Globus pallidus (tissue), 1 donor: ENCODE data around the gene NEK5.
A peak's percentile ranks its signal among the peaks of the same experiment; 100 is the strongest.
"Not testable (repeated sequence)": the region's sequence is repeated elsewhere in the genome, so short reads cannot be mapped to it uniquely, and the experiment has no call there.

ENCODE experiments used
- DNase-seq: peaks from one replicate; pipeline ENCODE4 v3.0.0-alpha.2; 2015; ENCODE audit warnings: low spot score

NEK5 gene, protein sequence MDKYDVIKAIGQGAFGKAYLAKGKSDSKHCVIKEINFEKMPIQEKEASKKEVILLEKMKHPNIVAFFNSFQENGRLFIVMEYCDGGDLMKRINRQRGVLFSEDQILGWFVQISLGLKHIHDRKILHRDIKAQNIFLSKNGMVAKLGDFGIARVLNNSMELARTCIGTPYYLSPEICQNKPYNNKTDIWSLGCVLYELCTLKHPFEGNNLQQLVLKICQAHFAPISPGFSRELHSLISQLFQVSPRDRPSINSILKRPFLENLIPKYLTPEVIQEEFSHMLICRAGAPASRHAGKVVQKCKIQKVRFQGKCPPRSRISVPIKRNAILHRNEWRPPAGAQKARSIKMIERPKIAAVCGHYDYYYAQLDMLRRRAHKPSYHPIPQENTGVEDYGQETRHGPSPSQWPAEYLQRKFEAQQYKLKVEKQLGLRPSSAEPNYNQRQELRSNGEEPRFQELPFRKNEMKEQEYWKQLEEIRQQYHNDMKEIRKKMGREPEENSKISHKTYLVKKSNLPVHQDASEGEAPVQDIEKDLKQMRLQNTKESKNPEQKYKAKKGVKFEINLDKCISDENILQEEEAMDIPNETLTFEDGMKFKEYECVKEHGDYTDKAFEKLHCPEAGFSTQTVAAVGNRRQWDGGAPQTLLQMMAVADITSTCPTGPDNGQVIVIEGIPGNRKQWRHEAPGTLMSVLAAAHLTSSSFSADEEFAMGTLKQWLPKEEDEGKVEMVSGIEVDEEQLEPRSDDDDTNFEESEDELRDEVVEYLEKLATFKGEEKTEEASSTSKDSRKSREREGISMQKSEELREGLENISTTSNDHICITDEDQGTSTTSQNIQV

GRCh38 chr13:52128714-52129700 is at the start of gene NEK5:
NEK5 (minus strand) TSS chr13:52129073; CDS start chr13:52127482, 1,591 bp downstream.
- peak; percentile 44 for DNase-seq

- no peak for DNase-seq
Observed at GRCh38 chr13:52177276-52177675, 48.4 kb upstream of the NEK5 start.

GRCh38 chr13:52173970-52174369 is 45.1 kb upstream of the NEK5 start:
- DNase-seq = not testable (repeated sequence)

- no peak for DNase-seq
Observed at GRCh38 chr13:52173373-52173772, 44.5 kb upstream of the NEK5 start.

GRCh38 chr13:52171686-52172085 is 42.8 kb upstream of the NEK5 start:
- DNase-seq = not testable (repeated sequence)

GRCh38 chr13:52170828-52171391 is 42.0 kb upstream of the NEK5 start:
- DNase-seq = peak; percentile 71

GRCh38 chr13:52169839-52170238 is 41.0 kb upstream of the NEK5 start:
- DNase-seq = no peak

GRCh38 chr13:52165411-52165810 is 36.5 kb upstream of the NEK5 start:
- DNase-seq = no peak

- DNase-seq = peak; percentile 77
Observed at GRCh38 chr13:52164989-52165388, 36.1 kb upstream of the NEK5 start.

- DNase-seq = not testable (repeated sequence)
Observed at GRCh38 chr13:52163878-52164277, 35.0 kb upstream of the NEK5 start.

DNA sequence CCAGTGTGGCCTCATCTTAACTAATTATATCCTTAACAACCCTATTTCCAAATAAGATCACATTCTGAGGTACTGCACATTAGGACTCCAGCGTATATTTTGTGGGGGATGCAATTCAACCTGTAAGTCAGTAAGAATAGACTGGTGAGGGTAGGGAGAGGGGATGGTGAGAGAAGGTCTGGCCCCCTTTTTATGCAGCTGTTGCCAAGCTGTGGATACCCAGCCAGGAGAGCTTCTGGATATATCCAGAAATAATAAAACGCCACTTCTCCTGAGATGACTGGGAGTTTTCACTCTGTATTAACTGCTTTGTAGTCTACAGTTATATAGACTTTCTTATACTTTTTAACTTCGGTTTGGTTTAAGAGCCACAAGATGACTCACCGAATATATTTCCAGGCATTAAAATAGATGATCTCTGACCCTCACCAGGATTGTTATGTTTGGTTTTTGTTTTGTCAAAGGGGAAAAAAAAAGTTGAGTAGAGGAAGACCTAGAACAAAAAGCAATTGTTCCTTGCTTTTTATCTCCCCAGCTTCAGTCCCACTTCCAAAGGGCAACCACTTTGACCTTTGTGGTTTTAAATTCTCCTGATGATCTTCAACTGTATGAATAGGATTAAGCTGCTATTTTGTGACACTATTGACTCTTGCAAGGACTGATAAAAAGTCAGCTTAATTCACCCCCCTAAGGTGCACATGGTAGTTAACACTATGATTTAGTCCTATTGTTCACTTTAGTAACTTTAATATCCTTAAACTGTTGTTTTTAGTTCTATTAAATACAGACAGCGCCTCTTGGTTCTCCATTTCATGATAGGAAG is 33.6 kb upstream of the NEK5 start:
- no peak for DNase-seq

GRCh38 chr13:52161181-52161646 is 32.3 kb upstream of the NEK5 start:
- DNase-seq = no peak

DNA sequence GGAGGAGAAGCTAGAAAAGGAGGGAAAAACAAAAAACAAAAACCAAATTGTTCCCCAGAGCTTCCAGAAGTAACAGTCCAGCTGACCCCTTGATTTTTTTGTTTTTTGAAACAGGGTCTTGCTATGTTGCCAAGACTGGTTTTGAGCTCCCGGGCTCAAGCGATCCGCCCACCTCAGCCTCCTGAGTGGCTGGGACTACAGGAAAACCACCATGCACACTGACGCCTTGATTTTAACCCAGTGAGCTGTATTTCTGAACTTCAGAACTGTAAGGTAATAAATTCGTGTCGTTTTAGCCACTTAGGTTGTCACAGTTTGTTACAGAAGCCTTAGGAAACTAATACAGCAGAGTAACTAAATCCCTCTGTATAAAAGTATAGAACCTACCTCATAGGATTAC is 31.6 kb upstream of the NEK5 start:
- no peak for DNase-seq

DNA sequence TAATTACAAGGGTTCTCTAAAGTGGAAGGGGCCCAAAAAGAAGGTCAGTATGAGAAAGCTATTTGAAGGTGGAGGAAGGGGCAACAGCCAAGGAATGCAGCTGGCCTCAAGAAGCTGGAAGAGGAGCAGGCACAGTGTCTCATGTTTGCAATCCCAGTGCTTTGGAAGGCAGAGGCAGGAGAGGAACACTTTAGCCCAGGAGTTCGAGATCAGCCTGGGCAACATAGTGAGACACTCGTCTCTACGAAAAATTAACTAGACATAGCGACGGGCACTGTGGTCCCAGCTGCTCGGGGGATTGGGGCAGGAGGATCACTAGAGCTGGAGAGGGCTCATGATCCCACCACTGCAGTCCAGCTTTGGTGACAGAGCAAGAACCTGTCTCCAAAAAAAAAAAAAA is 31.2 kb upstream of the NEK5 start:
- DNase-seq = no peak

DNA sequence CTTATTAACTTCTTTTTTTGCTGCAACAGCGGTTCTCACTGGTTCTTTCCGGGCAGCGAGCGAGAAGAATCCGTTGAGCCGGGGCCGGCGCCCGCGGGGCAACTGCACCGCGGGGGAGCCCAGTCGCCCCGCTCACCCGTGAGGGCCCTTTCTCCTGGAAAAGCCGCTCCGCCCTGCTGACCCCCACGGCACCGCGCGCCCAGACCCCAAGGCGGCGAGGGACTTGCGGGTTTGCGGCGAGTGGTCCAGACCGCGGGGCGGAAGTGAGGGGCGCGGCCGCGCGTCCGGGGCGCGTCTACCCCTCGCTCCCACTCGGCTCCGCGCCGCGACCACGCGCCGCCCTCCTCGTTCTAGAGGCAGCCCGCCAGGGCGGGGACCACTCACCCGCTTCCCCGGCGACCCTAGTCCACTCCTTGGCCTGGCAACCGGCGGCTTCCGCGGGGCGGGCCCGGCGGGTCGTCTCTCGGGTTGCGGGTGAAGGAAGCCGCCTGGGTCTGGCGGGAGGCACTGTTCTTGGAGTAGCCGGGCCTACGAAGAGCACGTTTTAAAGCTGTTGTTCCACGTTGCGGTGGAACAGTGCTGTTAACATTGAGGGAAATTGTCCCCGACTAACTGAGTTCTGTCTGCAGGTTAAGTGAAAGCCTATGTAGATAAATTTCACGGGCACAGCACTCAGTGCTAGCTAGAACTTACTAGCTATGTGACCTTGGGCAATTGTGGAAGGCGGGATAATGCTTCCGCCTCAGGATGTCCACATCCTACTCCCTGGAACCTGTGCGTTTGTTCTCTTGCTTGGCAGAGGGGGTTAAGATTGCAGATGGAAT is 30.5 kb upstream of the NEK5 start, which contains the start of gene NEK3:
TSS of gene NEK3 (minus strand) at position 439 of the 824 bp plus-strand sequence. CDS start 3,406 bp downstream, outside the sequence.
- peak; percentile 73 for DNase-seq

GRCh38 chr13:52158629-52159158 is 29.8 kb upstream of the NEK5 start:
- DNase-seq = peak; percentile 47

GRCh38 chr13:52156724-52157261 is 27.9 kb upstream of the NEK5 start:
- DNase-seq = no peak

GRCh38 chr13:52155177-52155576 is 26.3 kb upstream of the NEK5 start:
- no peak for DNase-seq

DNA sequence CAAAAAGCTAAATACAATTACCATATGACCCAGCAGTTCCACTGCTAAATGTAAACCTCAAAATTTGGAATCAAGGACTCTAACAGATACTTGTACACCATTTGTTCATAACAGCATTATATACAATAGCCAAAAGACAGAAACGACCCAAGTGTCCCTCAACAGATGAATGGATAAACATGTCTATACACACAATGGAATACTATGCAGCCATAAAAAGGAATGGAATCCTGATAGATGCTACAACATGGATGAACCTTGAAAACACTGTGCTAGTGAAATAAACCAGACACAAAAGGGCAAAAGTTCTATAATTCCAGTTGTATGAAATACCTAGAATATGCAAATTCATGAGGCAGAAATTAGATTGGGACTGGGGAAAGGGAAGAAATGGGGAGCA is 18.4 kb upstream of the NEK5 start:
- DNase-seq = no peak
